Measurements from ENCODE around the gene RELN. TPM values are rescaled to one million over a fixed set of nuclear protein-coding genes. Genes with fewer than 3 reads are reported as not detected.

Gene RELN
- total and polyA plus RNA-seq, 11 donors: 0.16 to 3.5 (median 1.3) TPM

GRCh38 chr7:103983201-103983977, 6.1 kb downstream of the RELN start:
- TF ChIP-seq CTCF (IDR thresholded peaks at IDR 0.05) (no peak), POLR2A (IDR thresholded peaks at IDR 0.05) (no peak)
- Histone ChIP-seq H3K4me3 (no peak overlapping the region), H3K27ac (no peak overlapping the region), H3K27me3 (peaks cover 0 to 43% (median 14%) of the 10 kb centered on the region in 9 donors), H3K36me3 (no peaks in the 10 kb centered on the region), H3K9me3 (no peaks in the 10 kb centered on the region), H3K4me1 (no peaks in the 10 kb centered on the region)
- DNase-seq: no peak
- ATAC-seq: no peak
- intact Hi-C loops (cut with DNase I): no loop called here
- 63 to 70% (median 67%) methylated on average over 6 of the region's 6 CpGs for WGBS, 4 donors

- Histone ChIP-seq H3K9me3 (no peaks in the 10 kb centered on the region), H3K4me3 (no peak overlapping the region), H3K27ac (no peak overlapping the region), H3K4me1 (no peaks in the 10 kb centered on the region), H3K36me3 (no peaks in the 10 kb centered on the region), H3K27me3 (peaks cover 0 to 27% (median 0%) of the 10 kb centered on the region in 9 donors)
- intact Hi-C loops (cut with DNase I): no loop called here
- no peak for ATAC-seq
- DNase-seq: no peak
- TF ChIP-seq POLR2A (IDR thresholded peaks at IDR 0.05) (no peak), CTCF (IDR thresholded peaks at IDR 0.05) (no peak)
- 18 to 36% (median 29%) methylated on average over 2 of the region's 2 CpGs for WGBS, 4 donors
These were observed 8.4 kb downstream of the RELN start for GRCh38 chr7:103981003-103981423.

GRCh38 chr7:103972779-103973434, 16.6 kb downstream of the RELN start:
- Histone ChIP-seq H3K4me1 (no peaks in the 10 kb centered on the region), H3K36me3 (no peaks in the 10 kb centered on the region), H3K27me3 (peaks cover 0 to 8% (median 0%) of the 10 kb centered on the region in 9 donors), H3K4me3 (no peak overlapping the region), H3K27ac (no peak overlapping the region), H3K9me3 (no peaks in the 10 kb centered on the region)
- DNase-seq (no peak), ATAC-seq (no peak)
- WGBS, 4 donors: 3 to 49% (median 22%) methylated on average over 2 of the region's 2 CpGs
- TF ChIP-seq CTCF (IDR thresholded peaks at IDR 0.05) (no peak), POLR2A (IDR thresholded peaks at IDR 0.05) (no peak)
- intact Hi-C loops (cut with DNase I): no loop called here

- no peaks in the 10 kb centered on the region for H3K36me3 ChIP-seq
- no peaks in the 10 kb centered on the region for H3K4me1 ChIP-seq
- no peak overlapping the region for H3K4me3 ChIP-seq
- TF ChIP-seq CTCF (IDR thresholded peaks at IDR 0.05) (no peak), POLR2A (IDR thresholded peaks at IDR 0.05) (no peak)
- ATAC-seq (no peak), DNase-seq (no peak)
- no peaks in the 10 kb centered on the region for H3K27me3 ChIP-seq
- intact Hi-C loops (cut with DNase I): no loop called here
- no peaks in the 10 kb centered on the region for H3K9me3 ChIP-seq
- H3K27ac ChIP-seq: no peak overlapping the region
These were observed 22.1 kb downstream of the RELN start for GRCh38 chr7:103967401-103967800.

Measured in heart left ventricle (tissue), 16 donors.